Panc1 (cell line): ENCODE measurements around the gene TTC28. TPM values are rescaled to one million over a fixed set of nuclear protein-coding genes. Genes with fewer than 3 reads are reported as not detected.

Experiments used
- ATAC-seq: fragments of 200-7000 bp; cut with Tn5 transposase; 2 replicates; pipeline ENCODE4 v1.9.1; 2020; ENCODE audit warnings: mild to moderate bottlenecking, moderate library complexity
- BruUV-seq: library from RNA; stranded (reverse); fragments of 400-500 nt; replicated peaks from 2 replicates; lab custom pipeline; 2021; lab: Mats Ljungman, UMichigan
- CTCF ChIA-PET: fragments of 300-600 bp; sonication (Branson Sonifier 250); formaldehyde crosslinking; loops from one replicate; lab custom pipeline; 2022; ENCODE audit warnings: antibody characterized with exemption; lab: Charles Lee
- POLR2A ChIA-PET: fragments of 300-600 bp; sonication (Branson Sonifier 250); formaldehyde crosslinking; loops from one replicate; lab custom pipeline; 2022; ENCODE audit warnings: antibody characterized with exemption; lab: Charles Lee
- DNase-seq: peaks from one replicate; pipeline ENCODE4 v3.0.0-alpha.2; 2010; ENCODE audit warnings: low read depth, low spot score
- H3K27ac ChIP-seq: 2 replicates; pipeline ENCODE4 v1.5.1; 2011; ENCODE audit warnings: mild to moderate bottlenecking, low read length, inconsistent platforms
- H3K27me3 ChIP-seq: fragments of 200-500 bp; sonication (Bioruptor generic); 2 replicates; pipeline ENCODE4 v1.6.0; 2014; ENCODE audit warnings: low read length, inconsistent platforms; ENCODE audit not compliant: control insufficient read depth, insufficient read depth
- H3K36me3 ChIP-seq: fragments of 200-500 bp; sonication (Bioruptor generic); 2 replicates; pipeline ENCODE4 v1.5.1; 2014; ENCODE audit warnings: inconsistent platforms, mild to moderate bottlenecking, low read length, moderate library complexity; ENCODE audit not compliant: control insufficient read depth, insufficient read depth
- H3K4me1 ChIP-seq: 2 replicates; pipeline ENCODE4 v1.5.1; 2011; ENCODE audit warnings: inconsistent platforms, mild to moderate bottlenecking, low read length, moderate library complexity; ENCODE audit not compliant: control insufficient read depth, insufficient read depth
- H3K4me3 ChIP-seq, 2 experiments: 2 replicates each; pipeline ENCODE4 v1.5.1; 2011 to 2012; ENCODE audit warnings: low read depth in 2 of 2, low read length in 2 of 2, mild to moderate bottlenecking in 2 of 2, inconsistent platforms in 1 of 2, moderate library complexity in 1 of 2
- H3K9me3 ChIP-seq: fragments of 200-500 bp; sonication (Bioruptor generic); 2 replicates; pipeline ENCODE4 v1.5.1; 2014; ENCODE audit warnings: low read depth, mild to moderate bottlenecking, inconsistent platforms, low read length, moderate library complexity; ENCODE audit not compliant: control insufficient read depth, insufficient read depth
- POLR2AphosphoS5 ChIP-seq: IDR thresholded peaks from 2 replicates; pipeline ENCODE4 v1.6.1; 2012; ENCODE audit warnings: mild to moderate bottlenecking, low read depth, low read length, moderate library complexity
- SIN3A ChIP-seq: IDR thresholded peaks from 2 replicates; pipeline ENCODE4 v1.6.1; 2012; ENCODE audit warnings: low read depth, mild to moderate bottlenecking, low read length, moderate library complexity, borderline replicate concordance; ENCODE audit not compliant: insufficient read depth
- TCF7L2 ChIP-seq: IDR thresholded peaks from 2 replicates; pipeline ENCODE4 v1.6.1; 2011; ENCODE audit warnings: mild to moderate bottlenecking, low read depth, low read length, inconsistent platforms
- in situ Hi-C: cut with HindIII; loops from 2 replicates; pipeline ENCODE4 v1.10.0; 2016; ENCODE audit warnings: low sequenced_read_pairs, low pct_unique_long_range_greater_than_20kb
- intact Hi-C: fragments of 100-400 bp; cut with micrococcal nuclease; formaldehyde crosslinking; loops from one replicate; pipeline ENCODE4 v1.10.0; 2022; ENCODE audit not compliant: unreplicated experiment
- total RNA-seq: library from RNA; stranded (reverse); gene quantifications from one replicate; pipeline ENCODE4 v1.2.1, GENCODE V29; 2021; ENCODE audit not compliant: unreplicated experiment
- TF ChIP-seq, protein P1 (sequence below), 2 experiments: IDR thresholded peaks; 2 replicates each; pipeline ENCODE4 v1.6.1; 2011 to 2012; ENCODE audit warnings: low read depth in 2 of 2, control low read depth in 1 of 2, low read length in 1 of 2, mild to moderate bottlenecking in 1 of 2, moderate library complexity in 1 of 2; ENCODE audit not compliant: insufficient read depth in 1 of 2
- TF ChIP-seq, protein P2 (sequence below): fragments of 450-650 bp; IDR thresholded peaks from 2 replicates; pipeline ENCODE4 v1.5.1; 2017; ENCODE audit warnings: mild to moderate bottlenecking

The TTC28 gene
- total RNA-seq, 1 experiment from 2014 or later = 24.8 TPM

DNA sequence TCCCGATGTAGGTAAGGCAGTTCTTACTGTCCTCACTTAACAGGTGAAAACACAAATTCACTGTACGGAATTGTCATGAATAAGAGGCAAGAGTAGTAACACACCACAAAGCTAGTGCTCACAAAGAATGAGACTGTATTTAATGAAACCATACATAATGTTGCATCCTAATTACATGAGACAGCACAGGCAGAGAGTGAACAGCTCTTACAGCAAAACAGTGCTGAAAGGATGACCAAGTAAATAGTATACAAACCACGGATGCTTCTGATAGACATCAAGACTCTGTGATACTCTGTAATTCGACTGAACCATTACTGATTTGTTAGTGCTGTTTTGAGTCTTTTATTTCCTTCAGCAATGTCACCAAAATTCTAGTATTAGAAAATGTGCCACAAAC lies 282.3 kb downstream of the TTC28 start:
- intact Hi-C loops = no loop called here
- no peak for ATAC-seq

DNA sequence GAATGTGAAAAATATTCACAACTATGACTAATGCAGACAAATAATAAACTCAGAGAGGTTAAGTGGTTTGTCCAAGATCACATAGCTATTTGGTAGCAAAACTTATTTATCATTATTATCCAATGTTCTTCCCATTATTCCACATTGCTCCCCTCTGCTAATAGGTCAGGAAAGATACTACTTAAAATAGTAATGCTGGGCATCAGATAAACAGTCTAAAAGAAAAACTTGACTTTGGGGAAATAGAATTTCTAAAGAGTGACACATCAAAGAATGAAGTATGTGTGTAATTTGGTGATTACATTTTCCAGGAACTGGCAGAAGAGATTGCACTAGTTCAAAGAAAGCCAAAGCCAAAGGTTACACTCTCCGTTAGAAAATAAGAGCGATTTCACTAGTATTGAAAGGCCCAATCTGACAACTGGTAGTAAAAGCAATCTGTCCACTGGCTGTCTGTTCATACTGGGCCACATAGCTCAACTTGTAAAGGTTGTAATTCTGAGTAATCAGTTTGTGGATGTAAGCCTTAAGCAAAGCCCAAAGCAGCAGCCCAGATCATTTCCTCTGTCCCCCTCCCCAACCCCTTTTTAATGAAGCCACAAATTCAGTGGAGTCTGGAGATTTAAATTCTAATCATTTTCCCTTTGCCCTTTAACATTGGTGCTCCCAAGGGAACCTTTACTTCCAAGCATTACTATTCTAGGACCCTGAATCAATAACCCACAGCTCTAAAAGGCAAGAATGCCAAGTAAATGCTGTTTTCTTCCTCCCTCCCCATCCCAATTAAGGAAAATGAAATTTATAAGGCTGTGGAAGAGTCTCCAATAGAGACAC lies 283.5 kb downstream of the TTC28 start:
- no TSS peak for BruUV-seq
- in situ Hi-C loops (no loop called here), intact Hi-C loops (no loop called here)
- ChIA-PET CTCF (no interaction called here), POLR2A (no interaction called here)
- TF ChIP-seq, protein P1, sequence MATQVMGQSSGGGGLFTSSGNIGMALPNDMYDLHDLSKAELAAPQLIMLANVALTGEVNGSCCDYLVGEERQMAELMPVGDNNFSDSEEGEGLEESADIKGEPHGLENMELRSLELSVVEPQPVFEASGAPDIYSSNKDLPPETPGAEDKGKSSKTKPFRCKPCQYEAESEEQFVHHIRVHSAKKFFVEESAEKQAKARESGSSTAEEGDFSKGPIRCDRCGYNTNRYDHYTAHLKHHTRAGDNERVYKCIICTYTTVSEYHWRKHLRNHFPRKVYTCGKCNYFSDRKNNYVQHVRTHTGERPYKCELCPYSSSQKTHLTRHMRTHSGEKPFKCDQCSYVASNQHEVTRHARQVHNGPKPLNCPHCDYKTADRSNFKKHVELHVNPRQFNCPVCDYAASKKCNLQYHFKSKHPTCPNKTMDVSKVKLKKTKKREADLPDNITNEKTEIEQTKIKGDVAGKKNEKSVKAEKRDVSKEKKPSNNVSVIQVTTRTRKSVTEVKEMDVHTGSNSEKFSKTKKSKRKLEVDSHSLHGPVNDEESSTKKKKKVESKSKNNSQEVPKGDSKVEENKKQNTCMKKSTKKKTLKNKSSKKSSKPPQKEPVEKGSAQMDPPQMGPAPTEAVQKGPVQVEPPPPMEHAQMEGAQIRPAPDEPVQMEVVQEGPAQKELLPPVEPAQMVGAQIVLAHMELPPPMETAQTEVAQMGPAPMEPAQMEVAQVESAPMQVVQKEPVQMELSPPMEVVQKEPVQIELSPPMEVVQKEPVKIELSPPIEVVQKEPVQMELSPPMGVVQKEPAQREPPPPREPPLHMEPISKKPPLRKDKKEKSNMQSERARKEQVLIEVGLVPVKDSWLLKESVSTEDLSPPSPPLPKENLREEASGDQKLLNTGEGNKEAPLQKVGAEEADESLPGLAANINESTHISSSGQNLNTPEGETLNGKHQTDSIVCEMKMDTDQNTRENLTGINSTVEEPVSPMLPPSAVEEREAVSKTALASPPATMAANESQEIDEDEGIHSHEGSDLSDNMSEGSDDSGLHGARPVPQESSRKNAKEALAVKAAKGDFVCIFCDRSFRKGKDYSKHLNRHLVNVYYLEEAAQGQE (IDR thresholded peaks at IDR 0.05; ENCODE audit: insufficient read depth in 1 of 2, low read depth in 2 of 2, low read length in 1 of 2) = no peak
- TF ChIP-seq SIN3A (no peak), POLR2AphosphoS5 (no peak), TCF7L2 (no peak)
- TF ChIP-seq, protein P2, sequence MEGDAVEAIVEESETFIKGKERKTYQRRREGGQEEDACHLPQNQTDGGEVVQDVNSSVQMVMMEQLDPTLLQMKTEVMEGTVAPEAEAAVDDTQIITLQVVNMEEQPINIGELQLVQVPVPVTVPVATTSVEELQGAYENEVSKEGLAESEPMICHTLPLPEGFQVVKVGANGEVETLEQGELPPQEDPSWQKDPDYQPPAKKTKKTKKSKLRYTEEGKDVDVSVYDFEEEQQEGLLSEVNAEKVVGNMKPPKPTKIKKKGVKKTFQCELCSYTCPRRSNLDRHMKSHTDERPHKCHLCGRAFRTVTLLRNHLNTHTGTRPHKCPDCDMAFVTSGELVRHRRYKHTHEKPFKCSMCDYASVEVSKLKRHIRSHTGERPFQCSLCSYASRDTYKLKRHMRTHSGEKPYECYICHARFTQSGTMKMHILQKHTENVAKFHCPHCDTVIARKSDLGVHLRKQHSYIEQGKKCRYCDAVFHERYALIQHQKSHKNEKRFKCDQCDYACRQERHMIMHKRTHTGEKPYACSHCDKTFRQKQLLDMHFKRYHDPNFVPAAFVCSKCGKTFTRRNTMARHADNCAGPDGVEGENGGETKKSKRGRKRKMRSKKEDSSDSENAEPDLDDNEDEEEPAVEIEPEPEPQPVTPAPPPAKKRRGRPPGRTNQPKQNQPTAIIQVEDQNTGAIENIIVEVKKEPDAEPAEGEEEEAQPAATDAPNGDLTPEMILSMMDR = no peak
- ATAC-seq = no peak
- H3K36me3 ChIP-seq = no peaks in the 10 kb centered on the region
- H3K4me1 ChIP-seq = no peaks in the 10 kb centered on the region
- no peaks in the 10 kb centered on the region for H3K27me3 ChIP-seq
- no peak for DNase-seq
- H3K27ac ChIP-seq = no peak overlapping the region
- no peak overlapping the region for H3K4me3 ChIP-seq
- no peaks in the 10 kb centered on the region for H3K9me3 ChIP-seq

More for the DNA sequence above, 282.3 kb downstream of the TTC28 start:
- Histone ChIP-seq H3K4me1 (no peaks in the 10 kb centered on the region), H3K4me3 (no peak overlapping the region), H3K9me3 (no peaks in the 10 kb centered on the region), H3K36me3 (no peaks in the 10 kb centered on the region), H3K27me3 (no peaks in the 10 kb centered on the region), H3K27ac (no peak overlapping the region)
- TF ChIP-seq POLR2AphosphoS5 (no peak), SIN3A (no peak), TCF7L2 (no peak)
- TF ChIP-seq, protein P1 (IDR thresholded peaks at IDR 0.05; ENCODE audit: insufficient read depth in 1 of 2, low read depth in 2 of 2, low read length in 1 of 2) = no peak
- TF ChIP-seq, protein P2 = no peak
- in situ Hi-C loops = no loop called here
- ChIA-PET CTCF (no interaction called here), POLR2A (no interaction called here)
- BruUV-seq = no TSS peak
- no peak for DNase-seq
